Germinal center (tissue), 1 donor: Measurements from ENCODE around the gene KIF2A.

Experiments
- DNase-seq: peaks from one replicate; pipeline ENCODE4 v3.0.0; 2012; ENCODE audit warnings: mixed read lengths, low spot score

KIF2A gene

DNA sequence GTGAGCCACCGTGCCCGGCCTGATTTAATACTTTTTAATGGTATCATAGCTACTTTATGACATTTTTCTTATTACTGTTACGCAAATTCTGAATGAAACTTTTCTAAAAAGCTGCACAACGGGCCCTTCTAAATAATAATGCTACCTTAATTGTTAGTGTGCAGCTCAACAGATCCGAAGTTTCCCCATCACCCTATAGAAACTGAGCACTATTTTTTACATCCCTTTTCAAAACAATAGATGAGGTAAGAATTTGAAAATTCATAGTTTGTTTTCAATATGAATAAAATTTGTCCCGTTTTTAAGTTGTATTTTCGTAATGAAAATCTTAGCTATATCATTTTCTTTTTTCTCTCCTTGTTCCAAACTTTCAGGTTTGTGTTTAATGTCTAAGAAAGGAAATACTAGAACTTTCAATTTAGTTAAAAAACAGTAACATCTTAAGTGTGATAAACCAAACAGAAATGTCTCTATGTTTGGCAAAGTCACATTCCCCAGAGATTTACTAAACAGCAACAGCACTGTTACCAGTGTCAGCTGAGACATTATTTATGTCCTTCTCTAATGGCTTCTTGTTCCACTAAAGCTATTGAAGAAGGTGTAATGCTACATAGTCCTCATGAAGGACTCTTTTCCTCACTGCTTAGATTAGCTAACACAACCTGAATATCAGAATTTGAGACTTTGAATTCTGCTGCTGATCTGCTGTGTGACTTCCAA, 22.9 kb downstream of the KIF2A start:
- DNase-seq: no peak

DNA sequence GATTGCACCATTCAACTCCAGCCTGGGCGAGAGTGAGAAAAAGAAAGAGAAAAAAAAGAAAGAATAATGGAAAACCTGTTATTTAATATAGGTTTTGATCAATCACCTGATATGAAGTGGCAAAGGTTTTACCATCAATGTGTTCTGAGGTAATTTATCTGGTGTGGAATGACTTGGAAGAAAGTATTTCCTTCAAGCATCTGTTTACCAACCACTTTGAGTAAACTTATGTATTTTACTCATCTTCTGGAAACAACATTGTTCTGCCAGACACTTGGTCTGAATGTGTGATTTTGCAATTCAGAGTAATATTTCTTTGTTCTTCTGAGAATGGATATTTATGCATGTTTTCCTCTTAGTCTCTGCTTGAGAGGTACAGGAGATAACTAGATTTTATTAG, 24.3 kb downstream of the KIF2A start:
- DNase-seq: no peak

GRCh38 chr5:62331921-62332320, 25.9 kb downstream of the KIF2A start:
- DNase-seq: no peak

- DNase-seq: no peak
Observed at GRCh38 chr5:62333250-62333794, 27.3 kb downstream of the KIF2A start.

- no peak for DNase-seq
Observed at GRCh38 chr5:62334082-62334481, 28.1 kb downstream of the KIF2A start.

DNA sequence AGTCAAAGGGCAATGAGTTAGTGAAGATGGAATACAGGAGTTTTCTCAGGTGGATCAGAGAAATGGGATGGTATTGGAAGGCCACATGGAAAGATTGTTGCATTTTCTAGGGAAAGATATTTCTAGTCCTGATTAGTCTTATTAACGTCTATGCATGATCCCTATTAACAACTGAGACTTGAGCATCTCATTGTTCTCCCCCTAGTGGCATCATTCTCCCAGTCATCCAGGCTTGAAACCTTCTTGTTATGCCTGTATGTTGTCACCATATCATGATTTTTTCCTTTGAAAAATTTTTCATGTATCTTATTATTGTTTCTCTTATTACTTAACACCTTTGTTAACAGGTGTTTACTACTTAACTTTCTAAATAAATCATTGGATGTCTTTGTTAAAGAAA, 34.4 kb downstream of the KIF2A start:
- DNase-seq: peak; percentile 30

DNA sequence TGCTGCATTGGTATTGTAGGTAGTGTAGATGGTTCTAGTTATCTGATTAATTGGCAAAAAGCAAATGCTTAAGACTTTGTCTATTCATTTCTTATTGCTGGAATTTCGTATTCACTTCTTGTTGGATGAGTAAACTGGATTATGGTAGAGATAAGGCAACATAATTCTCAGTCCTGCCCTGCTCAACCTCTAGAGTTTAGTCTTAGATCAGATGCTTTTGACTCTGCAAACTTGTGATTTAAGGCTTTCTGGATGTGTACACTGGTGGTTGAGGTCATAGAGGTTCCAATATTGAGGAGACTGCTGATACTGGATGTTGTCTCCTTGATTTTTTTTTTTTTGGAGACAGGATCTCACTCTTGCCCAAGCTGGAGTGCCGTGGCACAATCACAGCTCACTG, 35.0 kb downstream of the KIF2A start:
- DNase-seq: no peak

DNA sequence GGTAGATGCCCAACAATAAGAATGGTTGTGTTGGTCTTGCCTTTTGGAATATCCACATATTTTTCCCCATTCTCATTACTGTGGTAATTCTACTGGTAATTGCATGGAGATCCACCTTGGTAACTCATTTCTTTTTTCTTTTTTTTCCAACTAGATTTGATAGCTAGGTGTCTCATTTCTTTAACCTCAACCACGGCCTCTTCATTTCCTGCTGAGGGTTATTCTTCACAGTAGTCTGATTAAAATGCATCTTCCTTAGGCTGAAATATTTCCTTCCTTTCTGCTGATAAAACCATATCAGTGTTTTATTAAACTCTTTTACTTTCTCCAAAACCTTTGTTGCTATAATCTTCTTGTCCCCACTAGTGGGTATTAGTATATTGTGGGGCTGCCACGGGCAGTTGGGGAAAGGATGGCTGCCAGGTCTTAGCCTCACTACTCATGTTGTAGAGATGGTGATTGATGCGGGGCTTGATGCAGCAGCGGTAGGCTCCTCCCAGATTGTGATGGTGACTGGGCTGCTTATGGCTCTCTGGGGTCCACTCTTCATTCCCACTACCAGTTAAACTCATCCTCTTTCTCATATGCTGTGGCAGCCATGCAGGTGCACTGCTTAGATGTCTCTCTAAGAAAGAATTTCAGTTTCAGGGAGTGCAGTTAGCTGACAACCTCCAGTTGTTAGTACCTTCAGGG, 35.9 kb downstream of the KIF2A start:
- DNase-seq: no peak

- DNase-seq: no peak
Observed at GRCh38 chr5:62342476-62342837, 36.5 kb downstream of the KIF2A start.

- no peak for DNase-seq
Observed at GRCh38 chr5:62343428-62343827, 37.4 kb downstream of the KIF2A start.

GRCh38 chr5:62346748-62347147, 40.7 kb downstream of the KIF2A start:
- DNase-seq: no peak

- DNase-seq: no peak
Observed at GRCh38 chr5:62347928-62348327, 41.9 kb downstream of the KIF2A start.

DNA sequence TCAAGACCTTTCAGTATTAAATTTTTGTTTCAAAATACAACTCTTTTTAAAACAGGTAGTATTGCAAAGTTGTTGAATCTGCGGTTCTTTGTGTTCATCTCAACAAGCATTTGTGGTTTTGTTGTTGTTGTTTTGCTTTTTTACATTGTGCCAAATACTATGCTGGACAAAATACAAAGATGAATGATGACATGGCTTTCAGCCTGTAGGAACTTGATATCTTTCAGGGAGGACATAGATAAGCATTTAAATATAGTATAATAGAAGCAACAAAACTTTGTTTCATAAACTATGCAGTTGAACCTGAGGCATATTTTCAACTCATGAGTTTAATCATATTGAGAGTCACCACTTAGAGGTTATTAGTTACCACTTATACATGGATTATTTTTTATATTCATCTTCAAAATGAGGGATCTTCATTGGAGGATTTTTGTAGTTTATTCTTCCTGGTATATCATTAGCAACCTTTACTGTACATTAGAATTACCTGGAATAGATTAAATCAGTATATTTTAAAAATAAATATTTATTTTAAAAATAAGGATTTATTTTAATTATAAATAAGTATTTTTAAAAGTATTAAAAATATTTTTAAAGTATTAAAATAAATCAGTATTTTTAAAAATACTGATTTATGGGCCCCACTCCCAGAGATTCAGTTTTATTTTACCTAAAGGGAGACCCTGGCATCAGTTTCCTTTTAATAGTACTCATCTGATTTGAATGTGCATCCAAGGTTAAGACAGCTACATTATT, 42.9 kb downstream of the KIF2A start:
- no peak for DNase-seq

DNA sequence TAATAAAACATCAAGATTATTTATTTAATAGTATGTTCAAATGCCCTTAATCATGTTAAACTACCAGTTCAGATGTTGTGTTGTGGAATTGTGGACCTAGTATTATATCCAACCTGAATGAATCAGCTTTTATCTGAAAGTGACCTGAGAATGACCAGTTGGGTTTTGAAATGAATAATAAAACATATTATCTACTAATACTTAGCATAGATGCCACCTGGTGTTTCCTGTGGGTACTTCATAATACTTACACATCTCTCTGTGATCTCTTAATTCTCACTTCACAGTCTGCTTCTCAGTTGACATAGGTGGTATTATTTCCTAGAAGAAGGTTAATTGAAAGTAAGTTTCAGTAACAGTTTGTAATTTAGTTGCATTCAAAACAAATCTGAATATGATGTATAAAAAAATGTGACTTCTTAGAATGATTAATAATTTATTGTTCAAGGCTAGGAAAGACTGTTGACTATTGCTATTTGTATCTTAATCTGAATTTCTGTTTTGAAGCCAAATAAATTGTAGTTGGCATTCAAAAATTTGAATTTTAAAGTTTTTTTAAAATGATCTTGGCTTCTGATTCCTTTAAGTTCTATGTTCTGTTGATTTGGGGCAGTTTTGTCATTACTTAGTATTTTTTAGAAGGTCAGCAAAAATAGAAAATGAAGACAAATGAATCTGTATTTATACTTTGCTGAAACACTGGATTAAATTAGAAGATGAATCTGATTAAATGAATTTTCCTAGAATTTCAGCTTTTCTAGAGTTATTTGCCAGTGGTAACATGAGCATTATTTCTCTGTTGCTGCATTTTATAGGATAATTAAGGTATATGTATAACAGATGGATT, 48.2 kb downstream of the KIF2A start:
- DNase-seq: peak; percentile 23

DNA sequence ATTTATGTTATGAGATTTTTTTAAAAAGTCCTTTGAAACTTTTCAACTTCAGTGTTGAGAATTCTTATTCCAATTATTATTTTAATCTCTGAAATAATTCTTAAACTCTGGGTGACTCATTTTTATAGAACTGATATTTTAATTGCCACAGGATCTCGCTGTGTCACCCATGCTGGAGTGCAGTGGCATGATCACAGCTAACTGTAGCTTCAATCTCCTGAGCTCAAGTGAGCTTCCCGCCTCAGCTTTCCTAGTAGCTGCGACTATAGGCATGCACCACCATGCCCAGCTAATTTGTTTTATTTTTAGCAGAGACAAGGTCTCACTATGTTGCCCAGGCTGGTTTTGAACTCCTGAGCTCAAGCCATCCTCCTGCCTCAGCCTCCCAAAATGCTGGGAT, 56.7 kb downstream of the KIF2A start:
- no peak for DNase-seq

DNA sequence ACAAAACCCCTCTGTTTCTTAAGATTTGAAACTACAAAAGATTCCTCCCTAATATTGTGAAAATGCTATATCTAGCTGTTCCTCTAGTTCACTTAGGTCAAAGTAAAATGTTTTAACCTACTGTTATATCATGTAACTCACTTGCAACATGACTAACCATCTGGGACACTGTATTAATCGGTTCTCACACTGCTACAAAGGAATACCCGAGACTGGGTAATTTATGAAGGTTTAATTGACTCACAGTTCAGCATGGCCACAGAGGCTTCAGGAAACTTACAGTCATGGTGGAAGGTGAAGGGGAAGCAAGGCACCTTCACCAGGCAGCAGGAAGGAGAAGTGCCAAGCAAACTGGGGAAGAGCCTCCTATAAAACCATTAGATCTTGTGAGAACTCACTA, 63.0 kb downstream of the KIF2A start:
- DNase-seq: no peak

- no peak for DNase-seq
Observed at GRCh38 chr5:62371409-62371808, 65.4 kb downstream of the KIF2A start.

GRCh38 chr5:62372600-62372999, 66.6 kb downstream of the KIF2A start:
- DNase-seq: no peak

GRCh38 chr5:62373382-62373781, 67.4 kb downstream of the KIF2A start:
- DNase-seq: no peak

GRCh38 chr5:62374090-62374489, 68.1 kb downstream of the KIF2A start:
- no peak for DNase-seq

DNA sequence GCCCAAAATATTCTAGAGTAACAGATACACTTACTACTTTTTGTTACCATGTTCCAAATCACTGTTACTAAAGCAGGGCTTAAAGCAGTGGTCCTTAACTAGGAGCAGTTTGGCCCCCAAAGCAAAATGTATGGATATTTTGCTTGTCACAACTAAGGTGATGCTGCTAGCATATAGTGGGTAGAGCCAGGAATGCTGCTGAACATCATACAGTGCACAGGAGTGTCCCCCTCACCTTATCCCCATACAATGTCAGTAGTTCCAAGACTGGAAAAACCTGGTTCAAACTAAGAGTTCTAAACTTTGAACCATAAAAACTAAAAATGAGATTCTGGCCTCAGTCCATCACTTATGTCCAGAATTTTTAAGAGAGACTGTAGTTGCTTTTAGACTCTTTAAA, 69.6 kb downstream of the KIF2A start:
- no peak for DNase-seq

GRCh38 chr5:62376064-62376463, 70.1 kb downstream of the KIF2A start:
- DNase-seq: no peak
